HG02759 (cell line): ENCODE measurements around the gene ROR1.

Experiments
- ATAC-seq: cut with Tn5 transposase; IDR thresholded peaks from one replicate; pipeline ENCODE4 v1.9.1; 2021; ENCODE audit warnings: mild to moderate bottlenecking, moderate library complexity; ENCODE audit not compliant: unreplicated experiment

Gene ROR1

GRCh38 chr1:63877816-63878215 is 104.0 kb downstream of the ROR1 start:
- ATAC-seq = no peak

- no peak for ATAC-seq
Measured at GRCh38 chr1:63878932-63879331, 105.1 kb downstream of the ROR1 start.

GRCh38 chr1:63880958-63881576 is 107.2 kb downstream of the ROR1 start:
- ATAC-seq = no peak

GRCh38 chr1:63882048-63882704 is 108.4 kb downstream of the ROR1 start:
- ATAC-seq = no peak

- ATAC-seq = no peak
Measured at GRCh38 chr1:63883494-63884235, 109.8 kb downstream of the ROR1 start.

GRCh38 chr1:63884486-63884885 is 110.7 kb downstream of the ROR1 start:
- ATAC-seq = no peak

GRCh38 chr1:63885899-63886298 is 112.1 kb downstream of the ROR1 start:
- ATAC-seq = no peak

GRCh38 chr1:63886340-63886739 is 112.5 kb downstream of the ROR1 start:
- ATAC-seq = no peak

GRCh38 chr1:63887809-63888208 is 114.0 kb downstream of the ROR1 start:
- no peak for ATAC-seq

- ATAC-seq = no peak
Measured at GRCh38 chr1:63888984-63889383, 115.2 kb downstream of the ROR1 start.

- ATAC-seq = no peak
Measured at GRCh38 chr1:63890468-63890867, 116.7 kb downstream of the ROR1 start.

GRCh38 chr1:63891060-63891690 is 117.4 kb downstream of the ROR1 start:
- no peak for ATAC-seq

- ATAC-seq = peak; percentile 99
Measured at GRCh38 chr1:63892632-63893395, 119.0 kb downstream of the ROR1 start.

- no peak for ATAC-seq
Measured at GRCh38 chr1:63893976-63894375, 120.2 kb downstream of the ROR1 start.

- ATAC-seq = no peak
Measured at GRCh38 chr1:63894627-63895265, 120.9 kb downstream of the ROR1 start.

GRCh38 chr1:63896755-63897154 is 122.9 kb downstream of the ROR1 start:
- no peak for ATAC-seq

- ATAC-seq = no peak
Measured at GRCh38 chr1:63898428-63899196, 124.8 kb downstream of the ROR1 start.

- no peak for ATAC-seq
Measured at GRCh38 chr1:63901094-63901493, 127.3 kb downstream of the ROR1 start.

- no peak for ATAC-seq
Measured at GRCh38 chr1:63902844-63903589, 129.2 kb downstream of the ROR1 start.
